DOHH2 (cell line): ENCODE data around the gene RPL7L1.

Experiments
- H3F3A ChIP-seq: fragments of 200-600 bp; sonication (generic), shearing (Covaris generic); 2 replicates; pipeline ENCODE4 v1.6.0; 2016; ENCODE audit warnings: antibody characterized with exemption, mild to moderate bottlenecking; ENCODE audit not compliant: control insufficient read depth, insufficient read depth
- H3K27ac ChIP-seq: fragments of 200-600 bp; sonication (generic); 2 replicates; pipeline ENCODE4 v1.5.1; 2014; ENCODE audit warnings: low read depth, mild to moderate bottlenecking, low read length, moderate library complexity
- H3K27me3 ChIP-seq: fragments of 200-600 bp; sonication (generic); 2 replicates; pipeline ENCODE4 v1.6.1; 2014; ENCODE audit warnings: mild to moderate bottlenecking, low read length, mixed read lengths; ENCODE audit not compliant: control insufficient read depth
- H3K36me3 ChIP-seq: fragments of 200-600 bp; sonication (generic); 2 replicates; pipeline ENCODE4 v1.6.1; 2014; ENCODE audit warnings: mild to moderate bottlenecking, low read length, moderate library complexity, mixed read lengths; ENCODE audit not compliant: control insufficient read depth
- H3K4me1 ChIP-seq: fragments of 200-600 bp; sonication (generic); 2 replicates; pipeline ENCODE4 v1.6.1; 2014; ENCODE audit warnings: mild to moderate bottlenecking, low read length, mixed read lengths; ENCODE audit not compliant: control insufficient read depth
- H3K4me2 ChIP-seq: fragments of 200-600 bp; sonication (generic); 2 replicates; pipeline ENCODE4 v1.6.0; 2014; ENCODE audit warnings: mild to moderate bottlenecking, low read length, moderate library complexity
- H3K4me3 ChIP-seq: fragments of 200-600 bp; sonication (generic); 2 replicates; pipeline ENCODE4 v1.5.1; 2014; ENCODE audit warnings: mild to moderate bottlenecking, low read length, mixed read lengths
- H3K79me2 ChIP-seq: fragments of 200-600 bp; sonication (generic); 2 replicates; pipeline ENCODE4 v1.6.1; 2014; ENCODE audit warnings: mild to moderate bottlenecking, low read length, mixed read lengths; ENCODE audit not compliant: control insufficient read depth
- H3K9me2 ChIP-seq: fragments of 200-600 bp; sonication (generic); replicated peaks from 2 replicates; pipeline ENCODE4 v1.6.1; 2014; ENCODE audit warnings: mild to moderate bottlenecking, low read length, mixed read lengths; ENCODE audit not compliant: control insufficient read depth
- H3K9me3 ChIP-seq: fragments of 200-600 bp; sonication (generic); 2 replicates; pipeline ENCODE4 v1.6.1; 2014; ENCODE audit warnings: antibody characterized with exemption, low read length, mixed read lengths; ENCODE audit not compliant: control insufficient read depth, insufficient read depth
- H4K20me1 ChIP-seq: fragments of 200-600 bp; sonication (generic); 2 replicates; pipeline ENCODE4 v1.6.0; 2014; ENCODE audit warnings: low read depth, mild to moderate bottlenecking, antibody characterized with exemption, low read length, moderate library complexity; ENCODE audit not compliant: control insufficient read depth, insufficient read depth
- EZH2phosphoT487 ChIP-seq: fragments of 200-600 bp; sonication (generic); IDR thresholded peaks from 2 replicates; pipeline ENCODE4 v1.6.1; 2017; ENCODE audit warnings: borderline replicate concordance, mild to moderate bottlenecking, antibody characterized with exemption, low read length, moderate library complexity, mixed read lengths
- TF ChIP-seq, protein P1 (sequence below): fragments of 200-600 bp; sonication (generic); IDR thresholded peaks from one replicate; pipeline ENCODE4 v1.5.1; 2014; ENCODE audit warnings: antibody characterized with exemption, mild to moderate bottlenecking, low read depth, low read length; ENCODE audit not compliant: poor library complexity, severe bottlenecking

Gene RPL7L1

DNA sequence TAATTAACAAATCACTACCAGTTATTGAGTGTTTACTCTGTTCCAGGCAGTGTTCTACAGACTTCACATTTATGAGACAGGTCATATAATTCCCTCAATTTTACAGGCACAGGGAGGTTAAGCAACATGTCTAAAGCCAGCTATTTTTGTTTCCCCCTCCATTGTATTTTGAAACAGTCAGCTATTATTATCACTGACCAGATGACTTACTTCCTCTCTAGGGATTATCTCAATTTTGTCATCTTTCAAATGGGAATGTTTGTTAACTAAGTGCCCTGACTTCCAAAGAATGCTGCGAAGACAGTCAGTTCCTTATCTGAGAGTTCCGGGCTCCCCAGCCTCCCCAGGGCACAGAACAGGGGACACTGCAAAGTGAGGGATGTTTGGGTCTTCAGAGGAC lies 44.2 kb downstream of the RPL7L1 start:
- no peak overlapping the region for H3K4me3 ChIP-seq
- peaks cover 26% of the 10 kb centered on the region for H3K4me1 ChIP-seq
- H3K4me2 ChIP-seq = no peak overlapping the region

DNA sequence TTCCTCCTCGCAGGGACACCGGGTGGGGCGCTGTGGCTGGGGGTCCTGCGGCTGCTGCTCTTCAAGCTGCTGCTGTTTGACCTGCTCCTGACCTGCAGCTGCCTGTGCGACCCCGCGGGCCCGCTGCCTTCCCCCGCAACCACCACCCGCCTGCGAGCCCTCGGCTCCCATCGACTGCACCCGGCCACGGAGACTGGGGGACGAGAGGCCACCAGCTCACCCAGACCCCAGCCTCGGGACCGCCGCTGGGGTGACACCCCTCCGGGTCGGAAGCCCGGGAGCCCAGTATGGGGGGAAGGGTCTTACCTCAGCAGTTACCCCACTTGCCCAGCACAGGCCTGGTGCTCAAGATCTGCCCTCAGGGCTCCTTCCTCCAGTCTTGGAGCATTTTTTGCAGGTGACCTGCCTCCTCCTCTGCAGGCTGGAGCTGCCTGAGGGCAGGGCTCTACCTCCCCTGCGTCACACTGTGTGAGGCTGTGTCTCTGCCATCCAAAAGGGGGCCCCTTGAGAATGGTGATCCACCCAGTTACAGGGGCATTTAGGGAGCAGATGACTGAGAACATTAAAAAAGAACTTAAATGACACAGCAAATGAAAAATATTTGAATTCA lies 45.9 kb downstream of the RPL7L1 start:
- peaks cover 3% of the 10 kb centered on the region for H3K36me3 ChIP-seq

More for the DNA sequence above, 44.2 kb downstream of the RPL7L1 start:
- Histone ChIP-seq H4K20me1 (no peaks in the 10 kb centered on the region), H3K36me3 (no peaks in the 10 kb centered on the region), H3K27me3 (no peaks in the 10 kb centered on the region), H3K9me2 (no peaks in the 10 kb centered on the region), H3K79me2 (no peaks in the 10 kb centered on the region), H3K9me3 (no peaks in the 10 kb centered on the region), H3F3A (peaks cover 7% of the 10 kb centered on the region), H3K27ac (no peak overlapping the region)
- TF ChIP-seq EZH2phosphoT487 = no peak
- TF ChIP-seq, protein P1, sequence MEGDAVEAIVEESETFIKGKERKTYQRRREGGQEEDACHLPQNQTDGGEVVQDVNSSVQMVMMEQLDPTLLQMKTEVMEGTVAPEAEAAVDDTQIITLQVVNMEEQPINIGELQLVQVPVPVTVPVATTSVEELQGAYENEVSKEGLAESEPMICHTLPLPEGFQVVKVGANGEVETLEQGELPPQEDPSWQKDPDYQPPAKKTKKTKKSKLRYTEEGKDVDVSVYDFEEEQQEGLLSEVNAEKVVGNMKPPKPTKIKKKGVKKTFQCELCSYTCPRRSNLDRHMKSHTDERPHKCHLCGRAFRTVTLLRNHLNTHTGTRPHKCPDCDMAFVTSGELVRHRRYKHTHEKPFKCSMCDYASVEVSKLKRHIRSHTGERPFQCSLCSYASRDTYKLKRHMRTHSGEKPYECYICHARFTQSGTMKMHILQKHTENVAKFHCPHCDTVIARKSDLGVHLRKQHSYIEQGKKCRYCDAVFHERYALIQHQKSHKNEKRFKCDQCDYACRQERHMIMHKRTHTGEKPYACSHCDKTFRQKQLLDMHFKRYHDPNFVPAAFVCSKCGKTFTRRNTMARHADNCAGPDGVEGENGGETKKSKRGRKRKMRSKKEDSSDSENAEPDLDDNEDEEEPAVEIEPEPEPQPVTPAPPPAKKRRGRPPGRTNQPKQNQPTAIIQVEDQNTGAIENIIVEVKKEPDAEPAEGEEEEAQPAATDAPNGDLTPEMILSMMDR = no peak

GRCh38 chr6:42928986-42929820 lies 49.8 kb downstream of the RPL7L1 start, which contains the start of gene CNPY3:
Gene CNPY3, plus strand, starts transcription at chr6:42929480. Its CDS starts 91 bp downstream, at chr6:42929571.
- Histone ChIP-seq H3K9me3 (no peaks in the 10 kb centered on the region), H3K79me2 (peaks cover 42% of the 10 kb centered on the region), H3K9me2 (no peaks in the 10 kb centered on the region), H3K4me2 (peak within 1 kb of the TSS; percentile 73), H4K20me1 (peaks cover 12% of the 10 kb centered on the region; the same call in 1 of the 2 replicates), H3K27me3 (no peaks in the 10 kb centered on the region), H3K4me1 (peaks cover 42% of the 10 kb centered on the region), H3F3A (peaks cover 22% of the 10 kb centered on the region), H3K27ac (peak within 1 kb of the TSS; percentile 96), H3K4me3 (peak within 1 kb of the TSS; percentile 80), H3K36me3 (peaks cover 39% of the 10 kb centered on the region)
- TF ChIP-seq, protein P1 = no peak
- TF ChIP-seq EZH2phosphoT487 = no peak

More for the DNA sequence above, 45.9 kb downstream of the RPL7L1 start:
- no peak for TF ChIP-seq EZH2phosphoT487
- TF ChIP-seq, protein P1 = no peak
- Histone ChIP-seq H4K20me1 (no peaks in the 10 kb centered on the region), H3K4me1 (peaks cover 26% of the 10 kb centered on the region), H3K27me3 (no peaks in the 10 kb centered on the region), H3F3A (peaks cover 18% of the 10 kb centered on the region), H3K27ac (no peak overlapping the region), H3K4me2 (no peak overlapping the region), H3K9me2 (no peaks in the 10 kb centered on the region), H3K4me3 (no peak overlapping the region), H3K9me3 (no peaks in the 10 kb centered on the region), H3K79me2 (peaks cover 3% of the 10 kb centered on the region)
